OCI-LY7 (cell line): ENCODE results near the gene EDDM13.

ENCODE experiments used
- CTCF ChIP-seq: fragments of 200-600 bp; sonication (generic); conservative IDR thresholded peaks from 2 replicates; pipeline ENCODE4 v1.5.1; 2014; ENCODE audit warnings: mild to moderate bottlenecking, antibody characterized with exemption, low read length, moderate library complexity, mixed read lengths
- EZH2phosphoT487 ChIP-seq: fragments of 200-600 bp; sonication (generic); IDR thresholded peaks from 2 replicates; pipeline ENCODE4 v1.6.1; 2018; ENCODE audit warnings: low read depth, borderline replicate concordance, mild to moderate bottlenecking, mixed run types, antibody characterized with exemption, low read length, moderate library complexity, mixed read lengths

- no peak for TF ChIP-seq CTCF
- no peak for TF ChIP-seq EZH2phosphoT487
Observed at GRCh38 chr19:56341948-56342347, 69.4 kb downstream of the EDDM13 start.
